IMR-90 (cell line): ENCODE data around the gene POFUT1.

ENCODE experiments used
- CEBPB ChIP-seq: IDR thresholded peaks from 2 replicates; pipeline ENCODE4 v1.6.1; 2012; ENCODE audit warnings: low read depth, low read length, improper control_type of control experiment
- MAZ ChIP-seq: IDR thresholded peaks from 2 replicates; pipeline ENCODE4 v1.6.1; 2012; ENCODE audit warnings: low read depth, mild to moderate bottlenecking, low read length, improper control_type of control experiment, moderate library complexity, borderline replicate concordance
- MXI1 ChIP-seq: IDR thresholded peaks from 2 replicates; pipeline ENCODE4 v1.6.1; 2012; ENCODE audit warnings: low read depth, mild to moderate bottlenecking, low read length, moderate library complexity, borderline replicate concordance
- NFE2L2 ChIP-seq: fragments of 150-350 bp; IDR thresholded peaks from 2 replicates; pipeline ENCODE4 v1.6.1; 2016; ENCODE audit warnings: low read depth, mild to moderate bottlenecking, low read length
- POLR2A ChIP-seq: IDR thresholded peaks from 2 replicates; pipeline ENCODE4 v1.6.1; 2012; ENCODE audit warnings: mild to moderate bottlenecking, low read depth, low read length
- RCOR1 ChIP-seq: IDR thresholded peaks from 2 replicates; pipeline ENCODE4 v1.6.1; 2012; ENCODE audit warnings: mild to moderate bottlenecking, low read length, improper control_type of control experiment; ENCODE audit not compliant: insufficient replicate concordance
- USF2 ChIP-seq: fragments of 150-350 bp; IDR thresholded peaks from 2 replicates; pipeline ENCODE4 v1.6.1; 2017; ENCODE audit warnings: mild to moderate bottlenecking, antibody characterized with exemption, low read length, low read depth
- TF ChIP-seq, protein P1 (sequence below): conservative IDR thresholded peaks from 2 replicates; pipeline ENCODE4 v1.5.1; 2012; ENCODE audit warnings: mild to moderate bottlenecking, low read depth, low read length, improper control_type of control experiment

- TF ChIP-seq POLR2A = no peak
- no peak for TF ChIP-seq MAZ
- TF ChIP-seq, protein P1, sequence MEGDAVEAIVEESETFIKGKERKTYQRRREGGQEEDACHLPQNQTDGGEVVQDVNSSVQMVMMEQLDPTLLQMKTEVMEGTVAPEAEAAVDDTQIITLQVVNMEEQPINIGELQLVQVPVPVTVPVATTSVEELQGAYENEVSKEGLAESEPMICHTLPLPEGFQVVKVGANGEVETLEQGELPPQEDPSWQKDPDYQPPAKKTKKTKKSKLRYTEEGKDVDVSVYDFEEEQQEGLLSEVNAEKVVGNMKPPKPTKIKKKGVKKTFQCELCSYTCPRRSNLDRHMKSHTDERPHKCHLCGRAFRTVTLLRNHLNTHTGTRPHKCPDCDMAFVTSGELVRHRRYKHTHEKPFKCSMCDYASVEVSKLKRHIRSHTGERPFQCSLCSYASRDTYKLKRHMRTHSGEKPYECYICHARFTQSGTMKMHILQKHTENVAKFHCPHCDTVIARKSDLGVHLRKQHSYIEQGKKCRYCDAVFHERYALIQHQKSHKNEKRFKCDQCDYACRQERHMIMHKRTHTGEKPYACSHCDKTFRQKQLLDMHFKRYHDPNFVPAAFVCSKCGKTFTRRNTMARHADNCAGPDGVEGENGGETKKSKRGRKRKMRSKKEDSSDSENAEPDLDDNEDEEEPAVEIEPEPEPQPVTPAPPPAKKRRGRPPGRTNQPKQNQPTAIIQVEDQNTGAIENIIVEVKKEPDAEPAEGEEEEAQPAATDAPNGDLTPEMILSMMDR = no peak
- TF ChIP-seq NFE2L2 = no peak
- no peak for TF ChIP-seq CEBPB
- no peak for TF ChIP-seq MXI1
- TF ChIP-seq USF2 = no peak
- no peak for TF ChIP-seq RCOR1
Measured at GRCh38 chr20:32248043-32248442, 40.4 kb downstream of the POFUT1 start.
